Measurements from ENCODE around the gene WWOX.

Gene WWOX

DNA sequence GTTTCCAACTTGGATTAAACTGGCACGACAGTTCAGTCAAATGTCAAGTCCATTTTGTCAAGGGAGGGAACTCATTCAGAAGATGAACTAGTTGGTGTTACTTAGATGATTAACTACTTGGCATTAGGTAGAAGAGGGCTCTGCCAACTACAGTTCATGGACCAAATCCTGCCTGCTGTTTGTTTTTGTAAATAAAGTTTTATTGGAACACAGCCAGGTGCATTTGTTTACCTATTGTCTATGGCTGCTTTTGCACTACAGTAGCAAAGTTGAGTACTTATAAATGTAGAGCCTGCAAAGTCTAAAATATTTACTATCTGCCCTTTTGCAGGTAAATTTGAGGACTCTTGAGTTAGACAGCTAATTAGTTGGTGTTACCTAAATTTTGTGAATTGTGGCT lies 1091.1 kb downstream of the WWOX start:
- Histone ChIP-seq H3K27ac (ENCODE audit: low read depth in 2 of 2, low read length in 2 of 2) (no peak overlapping the region), H3K27me3 (ENCODE audit: control insufficient read depth in 2 of 2, insufficient read depth in 2 of 2, low read length in 2 of 2) (peaks cover 0 to 2% of the 10 kb centered on the region in 2 donors), H3K4me1 (ENCODE audit: control insufficient read depth in 2 of 2, insufficient read depth in 2 of 2, low read length in 2 of 2) (no peaks in the 10 kb centered on the region), H3K9me3 (ENCODE audit: control insufficient read depth in 2 of 2, low read length in 2 of 2) (no peaks in the 10 kb centered on the region), H3K9ac (ENCODE audit: low read depth in 1 of 2, low read length in 2 of 2) (no peak overlapping the region), H3K4me3 (ENCODE audit: low read length in 2 of 2) (no peak overlapping the region), H3K36me3 (ENCODE audit: control insufficient read depth in 2 of 2, insufficient read depth in 2 of 2, low read length in 2 of 2) (no peaks in the 10 kb centered on the region)

DNA sequence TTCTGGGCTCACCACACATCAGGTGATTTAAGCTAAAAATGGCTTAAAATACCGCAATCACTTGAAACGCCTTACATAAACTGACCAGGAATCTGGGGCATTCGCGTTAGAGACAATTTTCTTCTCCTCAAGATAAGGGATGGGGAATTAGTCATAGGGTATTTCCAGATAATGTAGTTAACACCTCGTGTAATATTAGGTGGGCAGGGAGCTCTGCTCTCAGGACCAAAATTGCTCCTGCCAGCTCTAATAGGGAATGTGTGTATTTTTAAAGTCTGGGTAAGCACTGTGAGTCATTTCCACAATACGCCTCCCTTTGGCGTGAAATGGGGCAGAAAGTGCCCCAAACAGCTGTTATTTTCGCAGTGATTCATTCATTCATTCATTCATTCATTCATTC lies 1092.5 kb downstream of the WWOX start:
- H3K27ac ChIP-seq (ENCODE audit: low read depth in 2 of 2, low read length in 2 of 2), result no peak overlapping the region
- H3K9ac ChIP-seq (ENCODE audit: low read depth in 1 of 2, low read length in 2 of 2), result no peak overlapping the region
- H3K27me3 ChIP-seq (ENCODE audit: control insufficient read depth in 2 of 2, insufficient read depth in 2 of 2, low read length in 2 of 2), result peaks cover 0 to 2% of the 10 kb centered on the region in 2 donors
- no peaks in the 10 kb centered on the region for H3K36me3 ChIP-seq (ENCODE audit: control insufficient read depth in 2 of 2, insufficient read depth in 2 of 2, low read length in 2 of 2)
- no peaks in the 10 kb centered on the region for H3K9me3 ChIP-seq (ENCODE audit: control insufficient read depth in 2 of 2, low read length in 2 of 2)
- H3K4me3 ChIP-seq (ENCODE audit: low read length in 2 of 2), result no peak overlapping the region
- no peaks in the 10 kb centered on the region for H3K4me1 ChIP-seq (ENCODE audit: control insufficient read depth in 2 of 2, insufficient read depth in 2 of 2, low read length in 2 of 2)

DNA sequence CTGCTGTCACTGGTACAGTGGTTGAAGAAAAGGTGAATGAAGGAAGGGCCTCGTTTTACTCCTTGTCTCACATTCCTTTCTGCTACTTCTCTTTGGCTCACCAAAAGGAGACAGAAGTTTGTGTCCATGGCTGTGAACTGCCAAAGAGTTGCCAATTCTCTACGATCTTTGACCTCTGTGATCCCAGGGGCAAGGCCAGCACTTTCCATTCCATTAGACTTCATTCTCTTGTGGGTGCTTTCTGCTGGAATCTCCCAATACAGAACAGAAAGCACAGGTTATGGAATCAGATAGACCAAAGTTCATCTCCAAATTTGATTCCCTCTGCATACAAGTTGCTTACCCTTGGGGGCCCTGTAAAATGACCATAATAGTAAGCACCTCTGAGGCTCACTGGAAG lies 1093.5 kb downstream of the WWOX start:
- Histone ChIP-seq H3K27ac (ENCODE audit: low read depth in 2 of 2, low read length in 2 of 2) (no peak overlapping the region), H3K9me3 (ENCODE audit: control insufficient read depth in 2 of 2, low read length in 2 of 2) (no peaks in the 10 kb centered on the region), H3K27me3 (ENCODE audit: control insufficient read depth in 2 of 2, insufficient read depth in 2 of 2, low read length in 2 of 2) (peaks cover 0 to 2% of the 10 kb centered on the region in 2 donors), H3K4me1 (ENCODE audit: control insufficient read depth in 2 of 2, insufficient read depth in 2 of 2, low read length in 2 of 2) (no peaks in the 10 kb centered on the region), H3K4me3 (ENCODE audit: low read length in 2 of 2) (no peak overlapping the region), H3K36me3 (ENCODE audit: control insufficient read depth in 2 of 2, insufficient read depth in 2 of 2, low read length in 2 of 2) (no peaks in the 10 kb centered on the region), H3K9ac (ENCODE audit: low read depth in 1 of 2, low read length in 2 of 2) (no peak overlapping the region)

DNA sequence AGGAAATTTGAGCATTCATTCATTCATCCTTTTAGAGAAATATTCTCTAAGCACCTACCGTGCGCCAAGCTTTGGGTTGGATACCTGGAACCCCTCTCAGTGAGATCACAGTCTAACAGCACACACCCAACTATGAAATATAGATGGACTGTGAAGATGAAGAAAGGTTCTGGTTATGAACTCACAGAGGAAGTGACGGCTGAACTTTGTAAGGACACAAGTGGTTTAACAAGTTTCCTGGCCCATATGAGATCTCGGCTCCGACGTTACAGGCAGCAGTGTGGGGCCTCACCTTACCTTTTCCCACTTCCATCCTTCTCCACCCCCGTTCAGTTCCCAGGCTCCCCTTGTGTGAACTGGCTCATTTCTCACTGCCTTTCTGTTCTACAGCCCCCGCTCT lies 1094.8 kb downstream of the WWOX start:
- no peaks in the 10 kb centered on the region for H3K4me1 ChIP-seq (ENCODE audit: control insufficient read depth in 2 of 2, insufficient read depth in 2 of 2, low read length in 2 of 2)
- H3K27me3 ChIP-seq (ENCODE audit: control insufficient read depth in 2 of 2, insufficient read depth in 2 of 2, low read length in 2 of 2), result peaks cover 0 to 2% of the 10 kb centered on the region in 2 donors
- H3K36me3 ChIP-seq (ENCODE audit: control insufficient read depth in 2 of 2, insufficient read depth in 2 of 2, low read length in 2 of 2), result no peaks in the 10 kb centered on the region
- no peak overlapping the region for H3K27ac ChIP-seq (ENCODE audit: low read depth in 2 of 2, low read length in 2 of 2)
- H3K9ac ChIP-seq (ENCODE audit: low read depth in 1 of 2, low read length in 2 of 2), result no peak overlapping the region
- H3K9me3 ChIP-seq (ENCODE audit: control insufficient read depth in 2 of 2, low read length in 2 of 2), result no peaks in the 10 kb centered on the region
- no peak overlapping the region for H3K4me3 ChIP-seq (ENCODE audit: low read length in 2 of 2)

DNA sequence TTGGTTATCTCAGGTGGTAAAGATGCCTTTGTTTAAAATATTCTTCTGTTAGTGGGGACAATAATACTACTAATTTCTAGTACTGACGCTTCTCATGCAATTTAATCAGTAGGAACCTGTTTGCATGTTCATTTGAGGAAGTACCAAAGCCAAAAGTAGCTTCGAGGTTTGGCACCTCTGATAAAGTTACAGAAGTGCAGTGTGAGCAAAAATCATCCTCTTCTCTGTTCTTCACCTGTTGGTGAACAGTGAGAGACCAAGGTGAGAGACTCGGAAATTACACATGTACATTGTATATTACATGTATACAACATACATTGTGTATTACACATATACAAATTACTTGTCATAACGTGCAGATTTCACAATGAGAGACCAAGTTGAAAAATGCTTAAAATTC lies 1096.5 kb downstream of the WWOX start:
- H3K4me1 ChIP-seq (ENCODE audit: control insufficient read depth in 2 of 2, insufficient read depth in 2 of 2, low read length in 2 of 2), result no peaks in the 10 kb centered on the region

DNA sequence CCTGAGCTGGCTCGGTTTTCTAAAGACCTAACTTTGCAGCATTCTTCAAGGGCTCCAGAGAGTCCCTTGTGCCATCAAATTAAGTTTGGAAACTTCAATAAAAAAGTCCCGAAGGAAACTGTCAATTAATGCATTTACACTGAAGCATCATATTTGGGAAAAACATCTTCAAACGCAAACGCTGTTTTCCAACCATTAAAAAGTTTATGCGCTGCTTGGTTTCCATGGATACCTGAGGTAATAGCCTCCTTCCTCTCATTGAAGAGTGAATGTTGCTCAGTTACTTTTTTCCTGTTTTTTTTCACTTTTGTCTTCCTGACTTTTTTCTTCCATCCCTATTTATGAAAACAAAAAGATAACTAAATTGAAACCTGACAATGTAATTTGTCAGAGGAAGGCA lies 1102.0 kb downstream of the WWOX start:
- no peaks in the 10 kb centered on the region for H3K9me3 ChIP-seq (ENCODE audit: control insufficient read depth in 2 of 2, low read length in 2 of 2)
- no peaks in the 10 kb centered on the region for H3K36me3 ChIP-seq (ENCODE audit: control insufficient read depth in 2 of 2, insufficient read depth in 2 of 2, low read length in 2 of 2)
- no peaks in the 10 kb centered on the region for H3K27me3 ChIP-seq (ENCODE audit: control insufficient read depth in 2 of 2, insufficient read depth in 2 of 2, low read length in 2 of 2)
- no peaks in the 10 kb centered on the region for H3K4me1 ChIP-seq (ENCODE audit: control insufficient read depth in 2 of 2, insufficient read depth in 2 of 2, low read length in 2 of 2)
- no peak overlapping the region for H3K9ac ChIP-seq (ENCODE audit: low read depth in 1 of 2, low read length in 2 of 2)
- H3K27ac ChIP-seq (ENCODE audit: low read depth in 2 of 2, low read length in 2 of 2), result no peak overlapping the region
- no peak overlapping the region for H3K4me3 ChIP-seq (ENCODE audit: low read length in 2 of 2)

More for the DNA sequence above, 1096.5 kb downstream of the WWOX start:
- Histone ChIP-seq H3K4me3 (ENCODE audit: low read length in 2 of 2) (no peak overlapping the region), H3K9ac (ENCODE audit: low read depth in 1 of 2, low read length in 2 of 2) (no peak overlapping the region), H3K27me3 (ENCODE audit: control insufficient read depth in 2 of 2, insufficient read depth in 2 of 2, low read length in 2 of 2) (peaks cover 0 to 2% of the 10 kb centered on the region in 2 donors), H3K27ac (ENCODE audit: low read depth in 2 of 2, low read length in 2 of 2) (no peak overlapping the region), H3K36me3 (ENCODE audit: control insufficient read depth in 2 of 2, insufficient read depth in 2 of 2, low read length in 2 of 2) (no peaks in the 10 kb centered on the region), H3K9me3 (ENCODE audit: control insufficient read depth in 2 of 2, low read length in 2 of 2) (no peaks in the 10 kb centered on the region)

DNA sequence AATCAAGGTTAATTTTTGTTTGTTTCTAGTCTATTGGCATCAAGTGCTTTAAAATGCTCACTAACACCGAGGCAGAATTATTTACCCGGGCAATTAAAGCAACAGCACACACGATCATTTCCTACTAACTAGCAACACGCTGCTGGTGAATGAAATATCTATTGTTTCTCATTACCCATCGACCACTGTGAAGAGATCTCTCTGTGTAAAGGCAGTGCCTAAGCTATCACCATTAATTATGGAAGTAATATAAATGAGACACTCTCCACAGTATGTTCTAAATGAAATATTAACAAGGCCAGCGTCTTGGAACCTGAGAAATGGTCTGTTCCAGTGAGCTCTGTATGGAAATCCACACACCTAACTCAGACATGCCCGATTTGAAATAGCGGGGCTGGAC lies 1103.5 kb downstream of the WWOX start:
- Histone ChIP-seq H3K36me3 (ENCODE audit: control insufficient read depth in 2 of 2, insufficient read depth in 2 of 2, low read length in 2 of 2) (no peaks in the 10 kb centered on the region), H3K9me3 (ENCODE audit: control insufficient read depth in 2 of 2, low read length in 2 of 2) (no peaks in the 10 kb centered on the region), H3K27ac (ENCODE audit: low read depth in 2 of 2, low read length in 2 of 2) (no peak overlapping the region), H3K27me3 (ENCODE audit: control insufficient read depth in 2 of 2, insufficient read depth in 2 of 2, low read length in 2 of 2) (no peaks in the 10 kb centered on the region), H3K4me1 (ENCODE audit: control insufficient read depth in 2 of 2, insufficient read depth in 2 of 2, low read length in 2 of 2) (no peaks in the 10 kb centered on the region), H3K4me3 (ENCODE audit: low read length in 2 of 2) (no peak overlapping the region), H3K9ac (ENCODE audit: low read depth in 1 of 2, low read length in 2 of 2) (no peak overlapping the region)

DNA sequence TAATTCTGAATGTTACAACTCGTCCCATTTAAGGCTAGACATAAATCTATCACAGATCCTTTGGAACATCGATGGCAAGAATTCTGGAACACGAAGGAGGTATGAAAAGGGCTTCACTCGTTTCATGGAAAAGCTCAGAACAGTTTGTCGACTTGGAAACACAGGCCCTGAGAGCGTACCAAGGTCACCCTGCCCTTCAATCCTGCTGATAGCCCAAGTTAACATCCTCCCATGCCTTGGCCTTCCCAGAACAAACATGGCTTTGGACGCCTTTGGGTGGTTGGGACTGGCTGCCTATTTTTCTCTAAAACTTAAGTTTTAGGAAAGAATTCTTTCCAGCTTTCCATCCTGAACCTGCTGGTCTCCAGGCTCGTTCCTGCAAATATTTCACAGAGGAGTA lies 1105.0 kb downstream of the WWOX start:
- Histone ChIP-seq H3K4me1 (ENCODE audit: control insufficient read depth in 2 of 2, insufficient read depth in 2 of 2, low read length in 2 of 2) (no peaks in the 10 kb centered on the region), H3K27ac (ENCODE audit: low read depth in 2 of 2, low read length in 2 of 2) (no peak overlapping the region), H3K9me3 (ENCODE audit: control insufficient read depth in 2 of 2, low read length in 2 of 2) (no peaks in the 10 kb centered on the region), H3K27me3 (ENCODE audit: control insufficient read depth in 2 of 2, insufficient read depth in 2 of 2, low read length in 2 of 2) (no peaks in the 10 kb centered on the region), H3K9ac (ENCODE audit: low read depth in 1 of 2, low read length in 2 of 2) (no peak overlapping the region), H3K36me3 (ENCODE audit: control insufficient read depth in 2 of 2, insufficient read depth in 2 of 2, low read length in 2 of 2) (no peaks in the 10 kb centered on the region), H3K4me3 (ENCODE audit: low read length in 2 of 2) (no peak overlapping the region)

DNA sequence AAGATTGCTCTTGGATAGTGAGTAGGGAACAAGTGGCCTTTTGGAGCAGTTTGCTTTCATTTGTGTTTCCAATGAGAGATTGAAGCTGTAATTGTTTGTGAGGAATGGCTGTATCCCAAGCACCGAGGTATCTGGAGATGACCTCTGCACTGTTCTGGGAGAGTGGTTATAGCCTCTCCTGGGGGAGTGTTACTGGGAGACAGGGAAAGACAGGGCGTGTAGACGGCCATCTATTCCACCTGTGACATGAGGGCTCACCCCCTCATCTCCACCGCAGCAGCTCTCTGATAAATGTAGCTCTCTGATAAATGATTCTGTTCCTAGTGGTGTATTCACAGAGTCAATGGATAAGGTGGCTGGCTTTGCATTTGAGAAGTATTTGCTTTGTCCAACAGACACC lies 1107.4 kb downstream of the WWOX start:
- H3K27ac ChIP-seq (ENCODE audit: low read depth in 2 of 2, low read length in 2 of 2), result no peak overlapping the region
- no peak overlapping the region for H3K9ac ChIP-seq (ENCODE audit: low read depth in 1 of 2, low read length in 2 of 2)
- no peaks in the 10 kb centered on the region for H3K4me1 ChIP-seq (ENCODE audit: control insufficient read depth in 2 of 2, insufficient read depth in 2 of 2, low read length in 2 of 2)
- H3K36me3 ChIP-seq (ENCODE audit: control insufficient read depth in 2 of 2, insufficient read depth in 2 of 2, low read length in 2 of 2), result no peaks in the 10 kb centered on the region
- H3K4me3 ChIP-seq (ENCODE audit: low read length in 2 of 2), result no peak overlapping the region
- no peaks in the 10 kb centered on the region for H3K27me3 ChIP-seq (ENCODE audit: control insufficient read depth in 2 of 2, insufficient read depth in 2 of 2, low read length in 2 of 2)
- H3K9me3 ChIP-seq (ENCODE audit: control insufficient read depth in 2 of 2, low read length in 2 of 2), result no peaks in the 10 kb centered on the region

DNA sequence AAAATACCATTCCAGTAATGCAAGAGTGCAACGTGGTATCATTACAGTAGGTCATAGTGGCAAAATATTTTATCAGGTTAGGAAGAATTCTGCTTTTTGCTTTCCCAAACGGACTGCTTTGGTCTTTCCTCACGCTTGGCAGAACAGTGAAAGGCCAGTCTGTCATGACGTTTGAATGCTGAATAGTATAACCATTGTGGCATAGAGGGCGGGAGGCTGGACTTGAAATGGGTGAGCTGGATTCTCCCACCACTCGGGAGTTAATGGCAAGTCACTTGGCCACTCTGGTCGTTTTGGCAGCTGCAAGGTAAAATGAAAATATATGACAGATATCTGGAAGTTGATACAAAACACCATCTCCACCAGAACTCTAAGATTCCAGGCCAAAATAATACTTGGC lies 1109.9 kb downstream of the WWOX start:
- Histone ChIP-seq H3K4me1 (ENCODE audit: control insufficient read depth in 2 of 2, insufficient read depth in 2 of 2, low read length in 2 of 2) (no peaks in the 10 kb centered on the region), H3K36me3 (ENCODE audit: control insufficient read depth in 2 of 2, insufficient read depth in 2 of 2, low read length in 2 of 2) (no peaks in the 10 kb centered on the region), H3K27ac (ENCODE audit: low read depth in 2 of 2, low read length in 2 of 2) (no peak overlapping the region), H3K9me3 (ENCODE audit: control insufficient read depth in 2 of 2, low read length in 2 of 2) (no peaks in the 10 kb centered on the region), H3K27me3 (ENCODE audit: control insufficient read depth in 2 of 2, insufficient read depth in 2 of 2, low read length in 2 of 2) (no peaks in the 10 kb centered on the region), H3K4me3 (ENCODE audit: low read length in 2 of 2) (no peak overlapping the region), H3K9ac (ENCODE audit: low read depth in 1 of 2, low read length in 2 of 2) (no peak overlapping the region)

DNA sequence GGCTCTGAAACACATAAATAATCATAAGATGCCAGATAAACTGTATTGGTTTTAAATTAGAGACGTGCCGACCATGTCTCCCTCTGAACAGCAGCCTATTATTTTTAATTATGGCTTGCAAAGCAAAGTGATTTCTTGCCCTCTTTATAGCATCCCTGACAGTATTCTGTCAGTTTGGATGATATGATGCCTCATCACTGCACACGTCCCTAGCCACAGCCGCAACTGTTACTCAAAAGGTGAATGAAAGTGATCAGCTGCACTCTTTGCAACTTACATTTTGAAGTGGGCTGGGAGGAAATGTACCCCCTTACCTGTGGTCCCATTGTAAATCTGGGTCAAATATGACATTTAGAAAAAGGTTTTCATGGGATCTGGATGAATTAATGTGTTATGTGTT lies 1111.2 kb downstream of the WWOX start:
- Histone ChIP-seq H3K36me3 (ENCODE audit: control insufficient read depth in 2 of 2, insufficient read depth in 2 of 2, low read length in 2 of 2) (no peaks in the 10 kb centered on the region), H3K4me1 (ENCODE audit: control insufficient read depth in 2 of 2, insufficient read depth in 2 of 2, low read length in 2 of 2) (no peaks in the 10 kb centered on the region), H3K27ac (ENCODE audit: low read depth in 2 of 2, low read length in 2 of 2) (no peak overlapping the region), H3K27me3 (ENCODE audit: control insufficient read depth in 2 of 2, insufficient read depth in 2 of 2, low read length in 2 of 2) (no peaks in the 10 kb centered on the region), H3K9me3 (ENCODE audit: control insufficient read depth in 2 of 2, low read length in 2 of 2) (no peaks in the 10 kb centered on the region), H3K4me3 (ENCODE audit: low read length in 2 of 2) (no peak overlapping the region), H3K9ac (ENCODE audit: low read depth in 1 of 2, low read length in 2 of 2) (no peak overlapping the region)

All from mucosa of rectum (tissue), 2 donors.